ENCODE results near the gene TSC22D4.

- no peak for TF ChIP-seq FOXA1 (IDR thresholded peaks at IDR 0.05)
- TF ChIP-seq FOXM1 (IDR thresholded peaks at IDR 0.05; ENCODE audit: borderline replicate concordance), result no peak
- no peak for TF ChIP-seq SP1 (IDR thresholded peaks at IDR 0.05)
- TF ChIP-seq L3MBTL2 (conservative IDR thresholded peaks at IDR 0.05), result no peak
- TF ChIP-seq SUZ12 (IDR thresholded peaks at IDR 0.05), result no peak
Measured at GRCh38 chr7:100427762-100428198, 51.2 kb downstream of the TSC22D4 start.
